MCF 10A (cell line): ENCODE results near the gene SYF2. TPM values are rescaled to one million over a fixed set of nuclear protein-coding genes. Genes with fewer than 3 reads are reported as not detected.

Experiments used
- BruUV-seq: library from RNA; stranded (reverse); fragments of 400-500 nt; replicated peaks from 2 replicates; lab custom pipeline; 2021; lab: Mats Ljungman, UMichigan
- CTCF ChIA-PET: fragments of 300-600 bp; sonication (Branson Sonifier 250); formaldehyde crosslinking; extraction: SDS; loops from one replicate; lab custom pipeline; 2021; ENCODE audit warnings: antibody characterized with exemption, inconsistent platforms; lab: Yijun Ruan, JAX
- POLR2A ChIA-PET: fragments of 300-600, 350-650 bp; sonication (Branson Sonifier 250); formaldehyde crosslinking; extraction: SDS; loops from one replicate; lab custom pipeline; 2020; ENCODE audit warnings: antibody characterized with exemption, inconsistent platforms; lab: Yijun Ruan, JAX
- DNase-seq: peaks from one replicate; pipeline ENCODE4 v3.0.0-alpha.2; 2018; ENCODE audit not compliant: unreplicated experiment
- H3K27ac Mint-ChIP-seq: one replicate; pipeline ENCODE4 v1.8.0; 2022; ENCODE audit warnings: mild to moderate bottlenecking, low read depth, mixed read lengths; ENCODE audit not compliant: unreplicated experiment
- H3K27me3 Mint-ChIP-seq: one replicate; pipeline ENCODE4 v1.8.0; 2022; ENCODE audit warnings: mixed read lengths; ENCODE audit not compliant: insufficient read depth, unreplicated experiment
- H3K36me3 Mint-ChIP-seq: one replicate; pipeline ENCODE4 v1.8.0; 2022; ENCODE audit warnings: mild to moderate bottlenecking, moderate library complexity, mixed read lengths; ENCODE audit not compliant: insufficient read depth, unreplicated experiment
- H3K4me1 Mint-ChIP-seq: one replicate; pipeline ENCODE4 v1.8.0; 2022; ENCODE audit warnings: mixed read lengths; ENCODE audit not compliant: insufficient read depth, unreplicated experiment
- H3K4me3 Mint-ChIP-seq: one replicate; pipeline ENCODE4 v1.8.0; 2022; ENCODE audit warnings: mild to moderate bottlenecking, moderate library complexity, mixed read lengths; ENCODE audit not compliant: unreplicated experiment
- H3K9me3 Mint-ChIP-seq: one replicate; pipeline ENCODE4 v1.8.0; 2022; ENCODE audit warnings: mixed read lengths; ENCODE audit not compliant: unreplicated experiment
- CTCF ChIP-seq: fragments of 200-600 bp; IDR thresholded peaks from one replicate; pipeline ENCODE4 v1.8.0; 2022; ENCODE audit warnings: antibody characterized with exemption, mild to moderate bottlenecking; ENCODE audit not compliant: unreplicated experiment
- intact Hi-C: fragments of 100-400 bp; cut with micrococcal nuclease; formaldehyde crosslinking; loops from 2 replicates; pipeline ENCODE4 v1.14.1; 2022
- total RNA-seq: library from RNA; stranded (reverse); gene quantifications from 2 replicates; pipeline ENCODE4 v1.2.3, GENCODE V29; 2022

Gene SYF2
- total RNA-seq, 1 experiment from 2014 or later = 43.0 TPM

GRCh38 chr1:25256578-25256965 is 24.3 kb upstream of the SYF2 start:
- Mint-ChIP-seq H3K9me3 (no peaks in the 10 kb centered on the region), H3K36me3 (no peaks in the 10 kb centered on the region), H3K4me1 (peaks cover 9% of the 10 kb centered on the region), H3K27ac (no peak overlapping the region), H3K27me3 (no peaks in the 10 kb centered on the region), H3K4me3 (no peak overlapping the region)
- CTCF ChIA-PET = no interaction called here
- DNase-seq = no peak
- no peak for TF ChIP-seq CTCF
- intact Hi-C loops = no loop called here
- POLR2A ChIA-PET = interaction anchor here (0.7 to 1.5 kb wide), 3 partner anchors 9 to 83 kb away, joined by 3 to 5 read pairs (median 3); partner anchors contain the start of gene RSRP1
- BruUV-seq = no TSS peak

- TF ChIP-seq CTCF = no peak
- DNase-seq = no peak
- intact Hi-C loops = no loop called here
- ChIA-PET POLR2A (interaction anchor here (0.7 to 1.5 kb wide), 3 partner anchors 9 to 84 kb away, joined by 3 to 5 read pairs (median 3); partner anchors contain the start of gene RSRP1), CTCF (interaction anchor here (1.2 kb wide), 1 partner anchor 96 kb away, joined by 3 read pairs; no protein-coding TSS in a partner anchor)
- Mint-ChIP-seq H3K27ac (no peak overlapping the region), H3K36me3 (no peaks in the 10 kb centered on the region), H3K4me3 (no peak overlapping the region), H3K27me3 (no peaks in the 10 kb centered on the region), H3K9me3 (no peaks in the 10 kb centered on the region), H3K4me1 (peaks cover 9% of the 10 kb centered on the region)
- no TSS peak for BruUV-seq
These were observed 23.6 kb upstream of the SYF2 start for GRCh38 chr1:25255706-25256577.

- peaks cover 9% of the 10 kb centered on the region for H3K4me1 Mint-ChIP-seq
- no peaks in the 10 kb centered on the region for H3K27me3 Mint-ChIP-seq
- H3K9me3 Mint-ChIP-seq = no peaks in the 10 kb centered on the region
- CTCF ChIA-PET = interaction anchor here (0.8 to 1.0 kb wide), 2 partner anchors 234 to 553 kb away, joined by 3 to 4 read pairs; no protein-coding TSS in a partner anchor
- no peak overlapping the region for H3K27ac Mint-ChIP-seq
- POLR2A ChIA-PET = interaction anchor here (1.2 kb wide), 1 partner anchor 86 kb away, joined by 3 read pairs; no protein-coding TSS in a partner anchor
- DNase-seq = no peak
- H3K36me3 Mint-ChIP-seq = no peaks in the 10 kb centered on the region
- H3K4me3 Mint-ChIP-seq = no peak overlapping the region
- no TSS peak for BruUV-seq
- TF ChIP-seq CTCF = no peak
- intact Hi-C loops = no loop called here
These were observed 21.6 kb upstream of the SYF2 start for GRCh38 chr1:25253911-25254310.
